Retinal pigment epithelial cell (primary cell): ENCODE measurements around the gene ASCC2.

ENCODE experiments used
- DNase-seq: peaks from one replicate; pipeline ENCODE4 v3.0.0-alpha.2; 2010; ENCODE audit warnings: low read depth
- H3K4me3 ChIP-seq: 2 replicates; pipeline ENCODE4 v1.5.1; 2011; ENCODE audit warnings: mild to moderate bottlenecking, low read length, control low read depth, moderate library complexity
- TF ChIP-seq, protein P1 (sequence below): conservative IDR thresholded peaks from 2 replicates; pipeline ENCODE4 v1.5.1; 2011; ENCODE audit warnings: low read depth, low read length, control low read depth, inconsistent platforms

Gene ASCC2

DNA sequence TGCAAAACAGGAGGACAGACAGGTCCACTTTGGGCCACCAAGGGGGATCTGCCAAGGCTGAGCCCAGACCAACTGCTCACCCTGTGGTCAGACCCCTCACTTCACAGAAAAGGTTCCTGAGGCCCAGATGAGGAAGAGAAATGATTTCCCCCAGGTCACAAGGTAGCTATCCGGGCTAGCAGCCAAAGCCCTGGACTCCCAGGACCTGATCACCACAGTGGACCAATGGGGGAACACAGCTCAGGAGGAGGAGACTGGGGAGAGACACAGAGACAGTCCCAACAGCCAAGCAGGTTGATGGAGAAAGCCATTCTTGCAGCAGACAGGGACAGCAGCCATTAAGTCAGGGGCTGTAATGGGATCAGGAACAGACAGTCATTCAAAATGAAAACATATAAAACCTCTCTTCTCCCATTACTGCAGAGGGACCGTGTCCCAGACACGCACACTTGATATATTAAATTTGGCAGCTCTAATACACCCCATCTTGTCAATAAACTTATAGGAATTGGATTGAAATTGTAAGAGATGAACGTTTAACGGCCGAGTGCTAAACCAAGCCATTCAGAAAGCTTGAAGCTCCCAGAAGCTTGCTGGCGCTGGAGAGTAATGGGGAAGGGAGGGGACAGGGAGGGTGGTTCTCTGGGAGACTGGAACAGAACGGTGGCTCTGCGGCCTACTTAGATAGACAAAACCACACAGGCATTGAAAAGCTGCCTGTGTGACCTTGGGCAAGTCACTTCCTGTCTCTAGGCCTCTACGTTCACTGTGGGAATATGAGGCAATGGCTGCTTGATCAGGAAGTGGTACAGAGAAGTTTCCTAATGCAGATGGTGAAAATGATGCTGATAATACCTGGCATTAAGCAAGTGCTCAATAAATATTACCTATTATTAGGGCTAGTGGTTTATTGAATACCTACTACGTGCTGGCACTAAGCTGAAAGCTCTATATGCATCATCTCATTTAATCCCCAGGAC, 87.2 kb downstream of the ASCC2 start:
- no peak overlapping the region for H3K4me3 ChIP-seq
- TF ChIP-seq, protein P1, sequence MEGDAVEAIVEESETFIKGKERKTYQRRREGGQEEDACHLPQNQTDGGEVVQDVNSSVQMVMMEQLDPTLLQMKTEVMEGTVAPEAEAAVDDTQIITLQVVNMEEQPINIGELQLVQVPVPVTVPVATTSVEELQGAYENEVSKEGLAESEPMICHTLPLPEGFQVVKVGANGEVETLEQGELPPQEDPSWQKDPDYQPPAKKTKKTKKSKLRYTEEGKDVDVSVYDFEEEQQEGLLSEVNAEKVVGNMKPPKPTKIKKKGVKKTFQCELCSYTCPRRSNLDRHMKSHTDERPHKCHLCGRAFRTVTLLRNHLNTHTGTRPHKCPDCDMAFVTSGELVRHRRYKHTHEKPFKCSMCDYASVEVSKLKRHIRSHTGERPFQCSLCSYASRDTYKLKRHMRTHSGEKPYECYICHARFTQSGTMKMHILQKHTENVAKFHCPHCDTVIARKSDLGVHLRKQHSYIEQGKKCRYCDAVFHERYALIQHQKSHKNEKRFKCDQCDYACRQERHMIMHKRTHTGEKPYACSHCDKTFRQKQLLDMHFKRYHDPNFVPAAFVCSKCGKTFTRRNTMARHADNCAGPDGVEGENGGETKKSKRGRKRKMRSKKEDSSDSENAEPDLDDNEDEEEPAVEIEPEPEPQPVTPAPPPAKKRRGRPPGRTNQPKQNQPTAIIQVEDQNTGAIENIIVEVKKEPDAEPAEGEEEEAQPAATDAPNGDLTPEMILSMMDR: no peak
- no peak for DNase-seq

DNA sequence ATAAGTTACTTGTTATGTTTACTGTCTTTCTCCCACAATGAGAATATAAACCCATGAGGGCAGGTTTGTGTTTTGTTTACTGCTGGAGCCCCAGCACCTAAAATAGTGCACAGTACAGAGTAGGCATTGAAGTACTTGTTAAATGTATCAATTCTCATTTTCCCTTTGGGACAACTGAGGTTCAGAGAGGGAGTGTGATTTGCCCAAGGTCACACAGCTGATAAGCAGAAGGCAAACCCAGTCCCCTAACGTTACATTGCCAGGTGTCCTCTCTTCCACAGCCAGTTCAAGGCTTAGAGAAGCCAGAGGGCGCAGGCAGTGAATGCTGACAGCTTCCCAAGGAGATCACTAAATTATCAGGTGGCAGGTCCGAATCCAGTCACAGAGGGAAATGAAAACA, 88.0 kb downstream of the ASCC2 start:
- no peak for DNase-seq
- no peak overlapping the region for H3K4me3 ChIP-seq
- TF ChIP-seq, protein P1: no peak

DNA sequence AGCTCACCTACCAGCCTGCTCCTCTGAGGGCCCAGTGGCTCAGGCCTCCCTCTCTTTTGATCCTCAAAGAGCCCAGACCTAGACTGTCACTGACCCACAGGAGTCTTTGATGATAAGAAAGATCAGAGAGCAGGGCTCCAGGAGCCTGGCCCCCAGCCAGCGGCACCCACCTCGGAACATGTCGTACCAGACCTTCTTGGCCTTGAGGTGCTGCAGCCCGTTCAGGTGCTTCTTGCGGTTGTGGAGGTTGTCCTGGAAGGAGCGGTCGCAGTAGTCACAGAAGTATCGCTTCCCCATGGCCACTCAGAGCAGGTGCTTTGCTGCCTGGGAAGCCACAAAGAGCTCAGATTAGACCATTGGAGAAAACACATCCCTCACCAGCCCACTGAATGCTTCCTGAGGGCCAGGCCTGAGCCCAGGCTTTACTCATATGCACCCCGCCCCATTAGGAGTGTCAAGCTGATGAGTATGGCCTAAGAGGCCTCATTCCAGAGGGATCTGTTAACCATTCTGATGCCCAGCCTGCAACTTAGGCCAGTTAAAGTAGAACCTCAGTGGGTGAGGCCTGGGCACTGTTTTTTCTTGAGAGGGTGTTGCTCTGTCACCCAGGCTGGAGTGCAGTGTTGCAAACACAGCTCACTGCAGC, 89.7 kb downstream of the ASCC2 start:
- no peak for DNase-seq
- TF ChIP-seq, protein P1: no peak
- H3K4me3 ChIP-seq: no peak overlapping the region

DNA sequence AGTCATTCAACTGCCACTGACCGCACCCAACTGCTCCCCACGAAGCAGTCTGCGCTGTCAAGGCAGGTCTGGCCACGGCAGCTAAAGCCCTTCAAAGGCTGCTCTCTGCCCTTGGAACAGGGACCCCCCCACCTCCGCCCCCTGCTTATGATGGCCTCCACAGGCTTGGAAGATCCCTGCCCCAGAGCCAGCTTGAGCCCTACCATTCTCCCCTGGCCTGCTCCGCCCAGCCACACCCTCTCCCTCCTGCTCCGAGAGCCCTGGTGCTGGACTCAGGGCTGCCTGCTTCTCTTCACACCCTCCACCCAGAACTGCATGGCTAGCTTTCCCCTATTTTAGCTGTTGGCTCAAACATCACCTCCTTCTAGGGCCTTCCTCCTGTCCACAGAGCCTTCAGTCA, 90.2 kb downstream of the ASCC2 start:
- H3K4me3 ChIP-seq: no peak overlapping the region
- TF ChIP-seq, protein P1: no peak
- DNase-seq: no peak

DNA sequence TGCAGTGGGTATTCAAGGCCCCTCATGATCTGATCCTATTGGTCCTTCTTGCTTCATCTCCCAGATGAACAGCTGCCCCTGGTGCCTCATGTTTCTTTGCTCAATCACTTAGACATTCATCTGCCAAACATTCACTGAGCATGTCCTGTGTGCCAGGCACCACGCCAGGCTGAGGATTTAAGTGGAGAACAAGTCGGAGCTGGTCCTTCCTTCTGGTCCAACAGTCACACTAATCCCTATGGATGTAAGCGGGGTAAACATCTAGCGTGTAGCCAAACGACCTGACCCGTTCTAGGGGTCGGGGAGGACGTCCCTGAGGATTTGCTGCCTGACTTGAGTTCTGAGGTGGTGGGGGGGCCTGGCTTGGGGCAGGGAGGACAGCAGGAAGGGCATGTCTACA, 93.2 kb downstream of the ASCC2 start:
- DNase-seq: peak; percentile 89
- no peak overlapping the region for H3K4me3 ChIP-seq
- TF ChIP-seq, protein P1: no peak

DNA sequence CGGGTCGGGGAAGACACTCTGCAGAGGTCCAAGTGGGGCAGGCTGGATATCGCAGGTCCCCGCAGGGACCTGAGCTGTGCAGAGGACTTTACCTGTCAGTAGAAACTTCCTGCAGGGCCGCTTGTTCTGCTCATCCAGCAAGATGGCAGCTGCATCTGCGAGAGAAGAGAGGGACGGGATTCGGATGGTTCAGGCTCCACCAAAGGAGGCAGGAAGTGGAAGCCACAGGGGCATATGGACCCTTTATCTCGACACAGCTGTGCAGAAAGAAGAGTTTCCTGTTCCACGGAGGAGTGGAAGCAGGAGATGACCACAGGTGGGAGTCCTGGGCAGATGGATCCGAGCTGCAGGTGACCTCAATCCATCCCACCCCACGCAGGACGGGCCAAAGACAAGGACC, 95.7 kb downstream of the ASCC2 start:
- DNase-seq: no peak
- no peak overlapping the region for H3K4me3 ChIP-seq
- TF ChIP-seq, protein P1: no peak
